Measurements from ENCODE around the gene ZNF646. TPM values are rescaled to one million over a fixed set of nuclear protein-coding genes. Genes with fewer than 3 reads are reported as not detected.
A peak's percentile ranks its signal among the peaks of the same experiment; 100 is the strongest.

ZNF646 gene
- total and polyA plus RNA-seq, 4 donors, result 0.89 to 9.6 (median 4.0) TPM

DNA sequence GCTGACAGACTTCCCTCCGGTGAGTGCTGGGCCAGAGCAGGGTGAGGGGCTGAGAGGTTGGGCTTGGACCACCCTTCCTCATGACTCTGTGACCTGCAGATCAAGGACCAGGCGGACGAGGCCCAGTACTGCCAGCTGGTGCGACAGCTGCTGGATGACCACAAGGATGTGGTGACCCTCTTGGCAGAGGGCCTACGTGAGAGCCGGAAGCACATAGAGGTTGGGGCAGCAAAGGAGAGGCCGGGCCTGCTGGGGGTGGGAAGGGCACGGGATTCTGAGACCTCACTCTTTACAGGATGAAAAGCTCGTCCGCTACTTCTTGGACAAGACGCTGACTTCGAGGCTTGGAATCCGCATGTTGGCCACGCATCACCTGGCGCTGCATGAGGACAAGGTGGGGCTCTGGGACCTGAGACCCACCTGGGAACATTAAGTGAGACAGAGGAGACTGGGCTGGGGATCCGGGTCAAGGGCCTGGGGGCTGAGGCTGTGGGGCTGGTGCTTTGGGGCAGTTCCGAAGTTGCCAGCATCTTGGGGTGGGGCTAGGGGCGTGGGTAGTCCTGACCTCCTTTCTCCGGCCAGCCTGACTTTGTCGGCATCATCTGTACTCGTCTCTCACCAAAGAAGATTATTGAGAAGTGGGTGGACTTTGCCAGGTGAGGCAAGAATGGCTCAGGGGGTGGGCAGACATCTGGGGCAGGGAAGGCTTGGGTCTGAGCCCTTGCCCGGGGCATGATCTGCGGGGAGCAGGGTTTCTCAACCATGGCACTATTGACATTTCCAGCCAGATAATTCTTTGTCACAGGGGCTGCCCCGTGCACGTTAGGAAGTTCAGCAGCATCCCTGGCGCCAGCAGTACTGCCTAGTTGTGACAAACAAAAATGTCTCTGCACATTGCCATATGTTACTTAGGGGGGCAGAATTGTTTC, 36.1 kb downstream of the ZNF646 start:
- H3K9ac ChIP-seq (ENCODE audit: low read depth in 1 of 2, low read length in 2 of 2), result no peak overlapping the region
- H3K36me3 ChIP-seq (ENCODE audit: control insufficient read depth in 4 of 4, insufficient read depth in 3 of 4, low read depth in 1 of 4, low read length in 3 of 4), result peaks cover 0 to 10% (median 6%) of the 10 kb centered on the region in 4 donors
- H3K27ac ChIP-seq (ENCODE audit: low read depth in 1 of 2, low read length in 2 of 2), result peak overlapping the region; percentile 76 to 81
- no peaks in the 10 kb centered on the region for H3K9me3 ChIP-seq (ENCODE audit: control insufficient read depth in 4 of 4, low read length in 3 of 4)
- peak; percentile 64 for TF ChIP-seq FOXA2 (IDR thresholded peaks at IDR 0.05)
- TF ChIP-seq FOXA1 (IDR thresholded peaks at IDR 0.05), result peak; percentile 25
- no peak for TF ChIP-seq GABPA (IDR thresholded peaks at IDR 0.05 in 1 of 2, conservative IDR thresholded peaks at IDR 0.05 in 1 of 2)
- TF ChIP-seq SP1 (IDR thresholded peaks at IDR 0.05), result peak; percentile 51
- peak; percentile 31 to 50 for TF ChIP-seq HNF4A (conservative IDR thresholded peaks at IDR 0.05)
- peak in 1 of 2 donors; percentile 35 for TF ChIP-seq EGR1 (IDR thresholded peaks at IDR 0.05; ENCODE audit: low read depth in 2 of 2)
- TF ChIP-seq, protein P1, sequence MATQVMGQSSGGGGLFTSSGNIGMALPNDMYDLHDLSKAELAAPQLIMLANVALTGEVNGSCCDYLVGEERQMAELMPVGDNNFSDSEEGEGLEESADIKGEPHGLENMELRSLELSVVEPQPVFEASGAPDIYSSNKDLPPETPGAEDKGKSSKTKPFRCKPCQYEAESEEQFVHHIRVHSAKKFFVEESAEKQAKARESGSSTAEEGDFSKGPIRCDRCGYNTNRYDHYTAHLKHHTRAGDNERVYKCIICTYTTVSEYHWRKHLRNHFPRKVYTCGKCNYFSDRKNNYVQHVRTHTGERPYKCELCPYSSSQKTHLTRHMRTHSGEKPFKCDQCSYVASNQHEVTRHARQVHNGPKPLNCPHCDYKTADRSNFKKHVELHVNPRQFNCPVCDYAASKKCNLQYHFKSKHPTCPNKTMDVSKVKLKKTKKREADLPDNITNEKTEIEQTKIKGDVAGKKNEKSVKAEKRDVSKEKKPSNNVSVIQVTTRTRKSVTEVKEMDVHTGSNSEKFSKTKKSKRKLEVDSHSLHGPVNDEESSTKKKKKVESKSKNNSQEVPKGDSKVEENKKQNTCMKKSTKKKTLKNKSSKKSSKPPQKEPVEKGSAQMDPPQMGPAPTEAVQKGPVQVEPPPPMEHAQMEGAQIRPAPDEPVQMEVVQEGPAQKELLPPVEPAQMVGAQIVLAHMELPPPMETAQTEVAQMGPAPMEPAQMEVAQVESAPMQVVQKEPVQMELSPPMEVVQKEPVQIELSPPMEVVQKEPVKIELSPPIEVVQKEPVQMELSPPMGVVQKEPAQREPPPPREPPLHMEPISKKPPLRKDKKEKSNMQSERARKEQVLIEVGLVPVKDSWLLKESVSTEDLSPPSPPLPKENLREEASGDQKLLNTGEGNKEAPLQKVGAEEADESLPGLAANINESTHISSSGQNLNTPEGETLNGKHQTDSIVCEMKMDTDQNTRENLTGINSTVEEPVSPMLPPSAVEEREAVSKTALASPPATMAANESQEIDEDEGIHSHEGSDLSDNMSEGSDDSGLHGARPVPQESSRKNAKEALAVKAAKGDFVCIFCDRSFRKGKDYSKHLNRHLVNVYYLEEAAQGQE (IDR thresholded peaks at IDR 0.05), result no peak
- TF ChIP-seq JUND (IDR thresholded peaks at IDR 0.05), result peak in 1 of 2 donors; percentile 27
- TF ChIP-seq RXRA (IDR thresholded peaks at IDR 0.05), result peak; percentile 38 to 74
- TF ChIP-seq ZBTB33 (IDR thresholded peaks at IDR 0.05), result no peak
- H3K27me3 ChIP-seq (ENCODE audit: control insufficient read depth in 4 of 4, insufficient read depth in 4 of 4, low read length in 3 of 4), result no peaks in the 10 kb centered on the region
- WGBS, result 78% methylated on average over 26 of the region's 26 CpGs
- peaks cover 27 to 62% (median 44%) of the 10 kb centered on the region in 4 donors for H3K4me1 ChIP-seq (ENCODE audit: control insufficient read depth in 4 of 4, insufficient read depth in 4 of 4, low read length in 3 of 4)
- H3K4me3 ChIP-seq (ENCODE audit: low read depth in 1 of 3, low read length in 3 of 3), result no peak overlapping the region
- DNase-seq (ENCODE audit: low spot score), result no peak

DNA sequence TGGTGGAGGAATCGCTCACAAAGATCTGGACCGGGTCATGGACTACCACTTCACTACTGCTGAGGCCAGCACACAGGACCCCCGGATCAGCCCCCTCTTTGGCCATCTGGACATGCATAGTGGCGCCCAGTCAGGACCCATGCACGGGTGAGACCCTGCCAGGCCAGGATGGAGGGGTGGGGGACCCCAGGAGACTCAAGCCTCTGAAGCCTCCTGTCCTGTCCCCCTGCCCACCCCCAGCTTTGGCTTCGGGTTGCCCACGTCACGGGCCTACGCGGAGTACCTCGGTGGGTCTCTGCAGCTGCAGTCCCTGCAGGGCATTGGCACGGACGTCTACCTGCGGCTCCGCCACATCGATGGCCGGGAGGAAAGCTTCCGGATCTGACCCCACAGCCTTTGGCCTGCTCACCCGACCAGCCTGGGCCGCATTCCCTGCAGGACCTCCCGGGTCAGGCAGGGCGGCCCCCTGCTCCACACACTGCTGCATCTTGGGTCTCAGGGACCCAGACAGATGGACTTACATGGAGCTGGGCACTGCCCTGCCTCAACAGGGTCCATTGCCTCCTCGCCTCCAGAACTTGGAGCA, 37.8 kb downstream of the ZNF646 start:
- H3K36me3 ChIP-seq (ENCODE audit: control insufficient read depth in 4 of 4, insufficient read depth in 3 of 4, low read depth in 1 of 4, low read length in 3 of 4), result peaks cover 0 to 10% (median 6%) of the 10 kb centered on the region in 4 donors
- no peak for DNase-seq (ENCODE audit: low spot score)
- peak overlapping the region; percentile 67 to 84 for H3K27ac ChIP-seq (ENCODE audit: low read depth in 1 of 2, low read length in 2 of 2)
- TF ChIP-seq EGR1 (IDR thresholded peaks at IDR 0.05; ENCODE audit: low read depth in 2 of 2) (no peak), HNF4G (IDR thresholded peaks at IDR 0.05) (no peak)
- H3K27me3 ChIP-seq (ENCODE audit: control insufficient read depth in 4 of 4, insufficient read depth in 4 of 4, low read length in 3 of 4), result no peaks in the 10 kb centered on the region
- no peaks in the 10 kb centered on the region for H3K9me3 ChIP-seq (ENCODE audit: control insufficient read depth in 4 of 4, low read length in 3 of 4)
- H3K4me1 ChIP-seq (ENCODE audit: control insufficient read depth in 4 of 4, insufficient read depth in 4 of 4, low read length in 3 of 4), result peaks cover 27 to 60% (median 47%) of the 10 kb centered on the region in 4 donors
- no peak overlapping the region for H3K9ac ChIP-seq (ENCODE audit: low read depth in 1 of 2, low read length in 2 of 2)
- H3K4me3 ChIP-seq (ENCODE audit: low read depth in 1 of 3, low read length in 3 of 3), result no peak overlapping the region
- 96% methylated on average over 23 of the region's 23 CpGs for WGBS

All from liver (tissue), 9 donors.